HT-29 (cell line): ENCODE data around the gene CRLF1. TPM values are rescaled to one million over a fixed set of nuclear protein-coding genes. Genes with fewer than 3 reads are reported as not detected.

ENCODE experiments used
- DNase-seq: peaks from one replicate; pipeline ENCODE4 v3.0.0-alpha.2; 2015; ENCODE audit warnings: low spot score
- total RNA-seq: library from RNA; depleted of rRNA; stranded (reverse); fragments of >200 nt; shearing (Covaris generic); gene quantifications from 2 replicates; pipeline ENCODE4 v1.2.3, GENCODE V29; 2014

Gene CRLF1
- total RNA-seq, 1 experiment from 2014 or later = not detected

DNA sequence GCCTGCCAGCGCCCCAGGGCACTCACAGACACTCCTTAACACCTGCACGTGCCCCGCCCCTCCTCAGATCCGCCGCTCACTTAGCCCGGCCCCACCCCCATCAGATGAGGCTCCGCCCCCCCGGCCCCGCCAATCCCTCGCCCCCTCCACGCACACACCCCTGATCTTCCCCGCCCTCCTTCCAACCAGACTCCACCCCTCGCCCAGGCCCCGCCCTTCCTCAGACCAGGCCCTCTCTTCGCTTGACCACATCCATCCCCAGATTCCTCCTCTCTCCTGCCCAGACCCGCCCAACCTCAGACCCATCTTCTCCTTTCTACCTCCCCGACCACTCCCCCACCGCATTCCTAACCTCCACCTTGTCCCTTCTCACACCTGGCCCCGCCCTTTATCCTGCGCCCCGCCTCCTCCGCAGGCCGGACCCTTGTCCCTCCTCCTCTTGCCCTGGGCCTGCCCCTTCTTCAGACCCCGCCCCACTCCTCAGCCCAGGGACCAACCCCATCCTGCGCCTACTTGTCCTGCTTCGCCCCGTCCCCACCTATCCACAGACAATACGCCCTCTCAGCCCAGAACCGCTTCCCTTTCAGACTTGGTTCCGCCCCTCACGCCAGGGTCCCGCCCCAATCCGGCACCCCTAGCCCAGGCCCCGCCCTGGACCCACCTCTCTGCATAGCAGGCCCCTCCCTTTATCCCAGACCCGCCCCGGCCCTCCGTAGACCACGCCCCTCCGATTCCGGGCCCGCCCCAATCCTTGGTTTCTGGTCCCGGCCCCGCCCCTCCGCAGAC is 29.8 kb upstream of the CRLF1 start:
- DNase-seq = peak; percentile 89

DNA sequence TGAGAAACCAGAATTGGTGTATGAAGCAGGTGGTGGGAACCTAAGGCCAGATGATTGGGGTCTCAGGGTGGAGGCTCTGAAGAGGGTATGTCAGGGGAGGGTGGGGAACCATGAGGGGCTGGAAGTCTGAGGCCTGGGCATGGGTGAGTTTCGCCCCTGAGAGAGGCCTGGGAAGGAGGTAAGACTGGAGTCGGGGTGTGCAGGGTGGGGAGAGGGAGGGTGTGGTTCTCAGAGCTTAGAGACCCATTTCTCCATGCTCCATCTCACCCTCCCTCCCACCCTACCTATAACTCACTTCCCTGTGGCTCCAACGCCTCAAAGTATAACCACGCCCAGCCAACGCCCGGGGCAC is 29.2 kb upstream of the CRLF1 start:
- DNase-seq = no peak

DNA sequence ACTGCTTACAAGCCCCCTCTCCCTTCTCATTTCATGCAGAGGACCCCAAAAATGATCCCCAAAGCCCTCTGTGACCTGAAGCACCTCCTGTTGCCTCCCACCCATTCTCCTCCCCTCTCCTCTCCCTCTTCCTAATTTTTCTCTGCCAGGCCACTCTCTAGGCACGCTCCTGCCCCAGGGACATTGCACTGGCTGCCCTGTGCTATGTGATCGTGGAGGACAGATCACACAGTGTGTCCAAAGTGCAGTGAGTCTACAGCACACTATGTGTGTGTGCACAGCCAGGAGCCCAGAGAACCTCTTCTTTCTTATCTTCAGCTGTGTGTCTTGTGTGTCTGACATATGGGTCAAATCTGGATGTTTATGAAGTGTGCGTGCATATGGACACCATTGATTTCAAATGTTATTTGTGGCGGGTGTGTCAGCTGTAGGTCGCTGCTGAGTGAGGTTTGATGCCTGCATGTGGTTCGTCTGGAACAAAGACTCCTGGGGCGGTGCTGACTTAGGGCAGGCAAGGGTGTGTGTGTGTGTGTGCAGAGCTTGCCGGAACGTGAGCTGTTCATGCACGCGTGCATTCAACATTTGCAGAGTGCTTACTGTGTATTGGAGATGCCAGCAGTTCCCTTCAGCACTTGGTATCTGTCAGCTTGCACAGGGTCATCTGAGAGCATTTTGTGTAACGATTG is 28.2 kb upstream of the CRLF1 start:
- no peak for DNase-seq

DNA sequence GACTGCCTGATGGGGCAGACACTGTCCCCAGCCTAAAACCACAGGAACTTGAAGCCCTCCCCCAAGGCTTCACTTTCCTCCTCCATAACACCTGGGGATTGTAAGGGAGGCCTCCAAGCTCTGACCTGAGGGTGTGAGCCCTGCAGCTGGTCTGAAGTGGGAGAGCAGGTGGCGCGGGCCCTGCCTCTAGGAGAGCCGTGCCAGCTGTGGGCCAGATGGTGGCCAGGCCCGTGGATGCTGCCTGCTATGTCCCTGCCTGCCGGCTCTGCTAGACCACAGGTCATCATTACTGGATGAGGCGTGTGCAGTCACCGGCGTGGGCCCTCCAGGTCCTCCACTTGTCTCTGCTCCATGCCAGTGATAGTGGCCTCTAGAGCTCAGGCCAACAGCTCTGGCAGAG is 26.7 kb upstream of the CRLF1 start:
- DNase-seq = no peak

DNA sequence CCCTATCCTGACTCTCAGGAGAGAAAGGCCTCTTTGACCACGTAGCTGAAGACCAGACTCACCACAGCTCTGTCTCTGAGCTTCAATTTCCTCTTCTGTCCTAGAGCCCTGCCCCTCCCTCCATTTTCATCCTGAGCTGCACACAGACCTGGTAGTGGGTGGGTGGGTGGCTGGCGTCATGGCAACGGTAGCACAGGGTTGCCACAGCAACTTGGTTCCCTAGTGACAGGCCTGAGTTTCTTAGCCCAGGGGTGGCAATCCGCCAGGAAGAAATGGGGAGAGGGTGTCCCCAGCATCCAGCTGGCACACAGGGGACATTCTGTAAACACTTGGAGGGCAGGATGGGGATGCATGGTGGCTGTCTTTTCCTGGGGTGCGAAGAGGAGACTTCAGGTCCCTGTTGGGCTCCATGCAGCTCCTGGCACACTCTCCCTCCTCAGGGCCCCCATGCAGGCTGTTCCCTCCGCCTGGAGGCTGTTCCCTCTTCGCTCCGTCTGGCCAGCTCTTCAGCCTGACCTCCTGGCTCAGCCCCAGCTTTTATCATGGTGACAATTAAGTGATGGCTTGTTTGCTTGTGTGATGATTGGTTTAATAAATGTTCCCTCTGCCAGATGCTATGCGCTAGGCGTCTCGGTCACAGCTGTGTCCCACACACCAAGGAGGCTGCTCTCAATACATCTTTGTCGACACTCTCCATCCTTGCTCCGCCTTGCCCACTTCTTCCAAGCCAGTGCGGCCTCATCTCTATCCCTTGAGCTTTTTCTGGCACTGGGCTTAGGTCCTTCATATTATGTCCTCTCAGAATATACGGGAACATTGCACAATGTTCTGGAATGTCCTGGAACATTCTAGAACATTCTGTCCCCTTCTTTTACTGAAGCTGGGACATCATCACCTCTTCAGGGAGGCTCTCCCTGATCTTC is 22.8 kb upstream of the CRLF1 start:
- DNase-seq = no peak

DNA sequence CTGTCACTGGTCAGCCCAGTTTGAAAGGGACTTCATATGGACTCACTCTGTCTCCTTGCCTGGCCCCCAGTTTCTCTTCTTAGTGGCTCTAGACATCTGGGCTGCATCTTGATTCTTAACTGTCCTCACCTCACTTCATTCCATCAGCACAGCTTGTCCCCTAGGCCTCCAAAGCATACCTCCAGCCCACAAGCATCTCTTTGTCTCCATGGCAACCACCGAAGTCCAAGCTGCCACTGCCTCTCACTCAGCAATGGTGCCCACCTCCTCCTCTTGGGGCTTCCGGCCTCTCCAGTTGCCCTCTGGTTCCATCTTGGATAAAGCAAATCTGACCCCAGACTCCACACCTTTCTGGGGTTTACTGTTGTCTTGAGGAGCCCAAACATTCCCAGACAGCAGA is 20.3 kb upstream of the CRLF1 start:
- no peak for DNase-seq

DNA sequence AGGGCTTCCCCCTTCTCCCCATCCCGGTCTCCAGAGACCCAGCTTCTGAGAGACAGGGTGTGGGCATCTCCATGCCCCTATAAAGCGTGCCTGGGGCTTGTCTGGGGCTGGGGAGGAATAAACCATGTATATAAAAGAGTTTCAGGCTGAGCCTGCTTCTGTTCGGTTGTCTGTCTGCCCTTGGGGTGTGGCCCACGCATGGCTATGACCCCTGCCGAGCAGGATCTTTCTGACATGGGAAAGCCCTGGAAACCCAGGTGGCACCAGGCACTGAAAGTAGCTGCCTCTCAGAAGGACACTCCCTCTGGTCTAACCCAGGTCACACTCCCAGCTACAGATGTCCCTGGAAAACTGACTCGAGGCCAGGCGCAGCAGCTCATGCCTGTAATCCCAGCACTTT is 14.3 kb upstream of the CRLF1 start:
- DNase-seq = no peak

DNA sequence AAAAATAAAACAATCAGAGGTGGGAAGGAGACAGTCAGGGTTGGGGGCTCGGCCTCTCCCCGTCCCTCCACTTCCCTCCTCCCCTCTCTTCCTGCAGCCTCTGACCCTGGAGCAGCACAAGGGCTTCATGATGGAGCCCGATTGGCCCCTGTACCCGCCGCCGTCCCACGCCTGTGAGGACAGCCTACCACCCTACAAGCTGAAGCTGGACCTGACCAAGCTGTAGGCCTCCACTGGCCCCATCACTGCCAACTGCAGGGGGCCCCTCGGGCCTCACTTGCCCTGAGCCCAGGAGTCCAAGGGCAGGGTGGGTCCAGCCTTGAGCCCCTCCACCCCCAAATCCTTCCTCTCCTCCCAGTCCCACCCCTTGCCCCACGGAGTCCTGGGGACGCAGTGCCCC is 13.7 kb upstream of the CRLF1 start:
- no peak for DNase-seq

DNA sequence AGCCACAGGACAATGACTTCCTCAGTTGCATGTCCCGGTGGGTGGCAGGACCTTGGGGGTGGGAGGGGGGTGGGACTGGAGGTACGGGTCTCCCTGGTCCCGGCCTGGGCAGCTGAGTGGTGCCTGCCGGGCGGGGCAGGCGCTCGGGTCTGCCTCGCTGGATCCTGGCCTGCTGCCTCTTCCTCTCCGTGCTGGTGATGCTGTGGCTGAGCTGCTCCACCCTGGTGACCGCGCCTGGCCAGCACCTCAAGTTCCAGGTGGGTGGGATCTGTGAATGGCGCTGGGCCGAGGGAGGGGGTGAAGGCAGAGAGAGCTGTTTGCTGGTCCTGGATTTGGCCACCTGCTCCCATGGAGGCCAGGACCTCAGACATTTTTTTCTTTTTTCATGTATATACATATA is 11.6 kb upstream of the CRLF1 start:
- no peak for DNase-seq

DNA sequence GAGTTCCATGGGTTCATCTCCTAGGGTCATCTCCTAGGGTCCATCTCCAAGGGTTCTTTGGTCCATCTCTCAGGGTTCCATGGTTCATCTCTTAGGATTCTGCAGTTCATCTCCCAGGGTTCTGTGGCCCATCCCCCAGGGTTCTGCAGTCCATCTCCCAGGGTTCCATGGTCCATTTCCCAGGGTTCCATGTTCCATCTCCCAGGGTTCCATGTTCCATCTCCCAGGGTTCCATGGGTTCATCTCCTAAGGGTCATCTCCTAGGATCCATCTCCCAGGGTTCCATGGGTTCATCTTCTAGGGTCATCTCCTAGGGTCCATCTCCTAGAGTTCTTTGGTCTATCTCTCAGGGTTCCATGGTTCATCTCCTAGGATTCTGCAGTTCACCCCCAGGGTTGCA is 11.0 kb upstream of the CRLF1 start:
- no peak for DNase-seq

DNA sequence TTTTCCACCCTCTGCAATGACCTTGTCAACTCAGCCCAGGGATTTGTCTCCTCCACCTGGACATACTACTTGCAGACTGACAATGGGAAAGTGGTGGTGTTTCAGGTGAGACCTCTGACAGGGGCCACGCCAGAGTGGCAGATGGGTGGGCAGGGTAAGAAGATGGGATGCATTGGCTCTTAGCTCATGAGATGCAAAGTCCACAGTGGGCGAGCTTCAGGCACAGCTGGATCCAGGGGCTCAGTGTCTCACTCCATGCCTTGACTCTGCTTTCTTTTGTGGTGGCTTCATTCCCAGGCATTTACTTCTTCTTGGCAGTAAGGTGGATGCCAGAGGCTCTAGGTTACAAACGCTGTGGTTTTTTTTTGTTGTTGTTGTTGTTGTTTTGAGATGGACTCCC is 9.4 kb upstream of the CRLF1 start:
- no peak for DNase-seq

DNA sequence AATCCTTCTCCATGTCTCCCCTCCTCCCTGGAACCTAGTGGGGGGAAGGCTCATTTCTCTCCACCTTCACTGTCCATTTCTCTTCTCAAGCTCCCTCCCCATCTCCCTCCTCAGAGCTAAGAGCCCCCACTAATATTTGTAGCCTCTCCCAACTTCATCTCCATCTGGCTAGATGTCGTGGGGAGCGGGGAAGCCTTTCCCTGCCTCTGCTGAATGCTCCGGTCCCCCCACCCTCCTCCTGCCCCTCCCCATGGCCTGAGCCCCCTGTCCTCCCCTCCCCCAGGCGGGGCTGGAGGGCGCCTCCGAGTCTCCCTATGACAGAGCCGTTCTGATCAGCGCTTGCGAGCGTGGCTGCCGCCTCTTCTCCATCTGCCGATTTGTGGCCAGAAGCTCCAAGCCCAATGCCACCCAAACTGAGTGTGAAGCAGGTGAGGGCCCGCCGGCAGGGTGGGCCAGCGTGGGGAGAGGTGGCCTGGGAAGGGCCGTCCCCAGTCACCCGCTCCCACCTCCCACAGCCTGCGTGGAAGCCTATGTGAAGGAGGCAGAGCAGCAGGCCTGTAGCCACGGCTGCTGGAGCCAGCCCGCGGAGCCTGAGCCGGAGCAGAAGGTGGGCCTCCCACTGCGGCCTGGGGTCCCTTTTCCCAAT is 7.1 kb upstream of the CRLF1 start:
- DNase-seq = no peak

DNA sequence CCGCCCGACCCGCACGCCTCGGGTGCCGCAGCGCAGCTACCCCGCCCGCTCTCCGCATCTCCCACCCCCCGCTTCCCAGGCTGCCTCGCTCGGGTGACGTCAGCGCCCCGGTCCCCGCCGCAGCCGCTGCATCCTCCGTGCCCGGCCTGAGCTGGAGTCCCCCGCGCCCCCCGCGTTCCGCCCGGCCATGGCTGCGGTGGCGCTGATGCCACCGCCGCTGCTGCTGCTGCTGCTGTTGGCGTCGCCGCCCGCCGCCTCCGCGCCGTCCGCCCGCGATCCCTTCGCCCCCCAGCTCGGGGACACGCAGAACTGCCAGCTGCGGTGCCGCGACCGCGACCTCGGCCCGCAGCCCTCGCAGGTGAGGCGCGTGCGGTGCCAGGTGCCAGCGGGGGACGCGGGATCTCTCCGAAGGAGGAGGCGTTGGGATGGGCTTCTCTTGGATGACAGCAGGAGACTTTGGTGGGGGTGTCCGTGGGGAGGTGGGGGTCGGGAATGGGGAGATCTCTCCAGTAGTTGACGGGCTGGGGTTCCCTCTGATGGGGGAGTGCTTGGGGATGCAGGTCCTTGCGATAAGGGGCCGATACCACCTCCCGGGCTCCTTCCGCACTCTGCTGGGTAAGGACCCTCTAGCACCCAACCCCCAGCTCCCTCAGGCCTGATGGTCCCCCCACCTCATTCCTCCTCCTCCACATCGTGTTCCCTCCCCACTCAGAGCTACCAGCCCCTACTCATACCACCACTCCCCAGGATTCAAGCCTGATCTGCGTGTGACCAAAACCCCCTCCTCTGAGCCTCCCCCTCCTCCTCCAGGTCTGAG is 6.4 kb upstream of the CRLF1 start, which contains the start of gene TMEM59L:
Gene TMEM59L (plus strand): TSS at position 99 of the 817 bp plus-strand sequence. CDS start 89 bp downstream, at position 188.
- no peak for DNase-seq

DNA sequence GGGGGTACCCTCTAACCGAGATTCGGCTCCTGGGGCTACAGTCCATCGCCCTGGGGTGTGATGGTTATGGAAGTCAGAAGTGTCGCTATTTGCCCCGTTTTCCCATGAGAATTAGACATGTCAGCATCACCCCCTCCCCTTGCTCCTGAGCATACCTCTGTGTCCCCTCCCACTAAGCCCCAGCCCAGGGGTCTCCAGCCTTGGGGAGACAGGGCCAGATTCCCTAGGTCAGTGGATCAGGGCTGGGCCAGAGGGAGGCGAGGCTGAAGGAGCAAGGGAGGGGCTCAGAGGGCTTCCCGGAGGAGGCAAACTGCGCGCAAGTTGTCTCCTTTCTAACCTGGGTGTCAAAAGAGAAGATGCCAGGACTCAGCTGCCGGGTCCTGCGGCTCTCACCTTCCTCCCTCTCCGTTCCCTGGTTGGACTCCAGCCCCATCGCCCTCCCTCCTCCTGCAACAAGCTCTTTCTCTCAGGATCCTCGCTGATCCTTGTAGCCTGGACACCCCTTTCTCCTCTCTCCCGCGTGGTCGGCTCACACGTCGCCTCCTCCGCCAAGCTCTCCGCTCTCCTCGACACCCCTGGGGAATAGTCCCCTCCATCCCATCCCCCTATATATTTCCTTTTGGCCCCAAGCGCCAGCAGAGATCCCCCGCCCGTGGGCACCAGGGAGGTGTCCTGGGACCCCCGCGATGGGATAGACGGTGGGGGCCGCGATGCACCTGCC is 5.6 kb upstream of the CRLF1 start:
- no peak for DNase-seq

DNA sequence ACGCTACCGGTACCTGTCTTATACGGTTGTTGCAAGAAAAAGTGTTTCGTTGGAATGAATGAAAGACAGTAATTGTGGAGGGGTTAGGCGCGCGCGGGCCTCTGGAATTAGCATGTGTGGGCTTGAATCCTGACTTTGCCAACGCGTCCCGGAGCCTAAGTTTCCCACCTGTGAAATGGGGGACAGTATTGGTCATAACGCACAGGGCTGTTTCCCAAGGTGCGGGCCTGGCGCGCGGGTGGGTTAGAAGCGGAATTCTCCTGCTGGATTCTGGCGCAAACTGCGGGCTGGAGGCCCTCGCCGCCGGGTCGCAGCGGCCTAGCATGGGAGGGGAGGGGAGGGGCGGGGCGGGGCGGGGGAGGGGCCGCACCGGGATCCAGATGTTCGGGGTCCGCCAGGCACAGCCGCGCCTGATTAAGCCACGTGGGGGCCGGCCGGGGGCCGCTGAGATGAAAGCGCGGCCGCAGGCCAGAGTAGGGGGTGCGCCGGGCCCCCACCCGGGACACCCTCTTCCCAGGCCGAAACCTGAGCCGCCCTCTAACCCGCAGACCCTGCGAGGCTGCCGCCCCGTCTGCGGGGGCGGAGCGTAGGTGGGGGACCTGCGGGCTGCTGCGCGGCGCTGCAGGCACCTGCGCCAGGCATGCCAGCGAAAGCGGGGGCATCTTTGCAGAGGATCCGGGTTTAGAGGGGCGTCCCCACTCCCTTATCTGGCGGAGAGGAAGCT is 4.9 kb upstream of the CRLF1 start:
- DNase-seq = no peak

DNA sequence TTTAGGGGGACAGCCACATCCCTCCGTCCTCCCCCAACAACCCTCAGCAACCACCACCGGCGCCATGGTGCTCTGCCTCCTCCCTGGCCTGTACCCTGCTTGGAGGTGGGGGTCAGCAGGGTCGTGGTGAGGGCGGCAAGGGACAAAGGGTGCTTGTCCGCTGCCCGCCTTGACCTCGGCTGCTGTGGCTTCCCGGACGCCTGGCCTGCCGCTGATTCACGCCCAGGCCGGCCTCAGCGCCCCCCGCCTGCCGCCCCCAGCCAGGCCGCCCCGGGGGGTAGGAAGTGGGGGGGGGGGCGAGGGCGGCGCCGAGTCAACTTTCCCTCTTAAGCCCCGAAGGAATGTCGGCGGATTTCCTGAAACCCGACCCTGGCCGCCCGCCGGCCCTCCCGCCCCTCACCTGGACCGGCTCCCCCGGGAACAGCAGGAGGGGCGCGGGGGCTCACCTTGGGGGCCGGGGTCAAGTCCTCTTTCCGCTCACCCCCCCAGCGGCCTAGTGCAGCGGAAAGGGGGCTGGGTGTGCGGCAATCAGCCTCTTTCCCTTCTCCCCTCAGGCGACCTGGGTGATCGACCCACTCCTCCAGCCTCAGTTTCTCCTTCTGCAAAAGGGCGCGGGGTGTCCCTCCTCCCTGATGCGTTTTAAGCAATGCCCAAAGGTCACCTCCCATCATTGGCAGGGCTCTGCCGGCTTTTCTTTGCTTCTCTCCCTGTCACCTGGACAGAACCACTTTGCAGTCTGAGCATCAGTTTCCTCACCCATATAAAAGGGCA is 4.1 kb upstream of the CRLF1 start:
- DNase-seq = no peak

DNA sequence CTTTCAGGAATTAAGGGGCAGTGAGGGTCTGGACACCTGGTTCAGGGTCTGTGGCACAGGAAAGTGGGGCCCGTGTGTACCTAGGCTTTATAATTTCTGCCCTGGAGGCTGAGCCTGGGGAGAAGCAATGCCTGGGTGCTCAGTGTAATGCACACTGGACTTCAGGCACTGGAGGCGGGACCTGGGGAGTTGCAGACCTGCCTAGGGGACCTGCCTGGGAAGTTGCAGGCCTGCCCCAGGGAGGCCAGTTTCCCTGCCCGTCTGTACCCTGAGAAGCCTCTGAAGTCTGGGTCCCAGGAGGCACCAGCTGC is 3.6 kb upstream of the CRLF1 start:
- DNase-seq = no peak

DNA sequence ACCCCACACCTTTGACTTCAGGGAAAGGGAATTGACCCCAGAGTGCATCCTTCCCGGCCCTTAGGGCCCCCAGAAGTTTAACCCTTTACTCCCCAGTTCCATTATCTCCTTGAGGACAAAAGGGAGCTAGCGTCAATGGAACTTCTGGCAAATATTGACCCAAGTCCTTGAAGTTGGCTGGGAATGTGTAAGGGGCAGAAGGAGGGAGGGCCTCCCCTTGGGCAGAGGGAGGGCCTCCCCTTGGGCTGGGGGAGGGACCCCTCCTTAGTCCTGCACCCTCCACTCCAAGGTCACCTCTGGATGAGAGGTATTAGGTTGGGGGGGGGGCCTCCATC is 3.1 kb upstream of the CRLF1 start:
- no peak for DNase-seq
